GM12801 (cell line): ENCODE data around the gene CUL1.

Experiments
- CTCF ChIP-seq: IDR thresholded peaks from one replicate; pipeline ENCODE4 v1.5.1; 2011; ENCODE audit warnings: control low read depth; ENCODE audit not compliant: insufficient read length; ENCODE audit errors: extremely low read depth

The CUL1 gene

GRCh38 chr7:148811892-148812291, 113.2 kb downstream of the CUL1 start:
- no peak for TF ChIP-seq CTCF

- TF ChIP-seq CTCF, result no peak
These were observed 115.2 kb downstream of the CUL1 start for GRCh38 chr7:148813890-148814289.

- no peak for TF ChIP-seq CTCF
These were observed 116.3 kb downstream of the CUL1 start for GRCh38 chr7:148814922-148815559.

- no peak for TF ChIP-seq CTCF
These were observed 116.9 kb downstream of the CUL1 start for GRCh38 chr7:148815612-148816011.

GRCh38 chr7:148819697-148820360, 121.1 kb downstream of the CUL1 start:
- TF ChIP-seq CTCF, result no peak

GRCh38 chr7:148821422-148821821, 122.7 kb downstream of the CUL1 start:
- TF ChIP-seq CTCF, result no peak

- TF ChIP-seq CTCF, result no peak
These were observed 126.2 kb downstream of the CUL1 start for GRCh38 chr7:148824864-148825263.
